NCI-H526 treated with DMSO at 0.1 percent for 48 hours (cell line): Measurements from ENCODE around the gene ITGAL.
A peak's percentile ranks its signal among the peaks of the same experiment; 100 is the strongest.
"Not testable (repeated sequence)": the region's sequence is repeated elsewhere in the genome, so short reads cannot be mapped to it uniquely, and the experiment has no call there.

Experiments
- DNase-seq: peaks from one replicate; lab custom pipeline; 2025; lab: John Stamatoyannopoulos, UW

The ITGAL gene

GRCh38 chr16:30472328-30472942, at the start of gene ITGAL:
ITGAL (plus strand) TSS chr16:30472742; CDS start chr16:30472838, 96 bp downstream.
- DNase-seq: no peak

GRCh38 chr16:30428055-30428454, 44.5 kb upstream of the ITGAL start:
- no peak for DNase-seq

GRCh38 chr16:30429418-30429677, 43.2 kb upstream of the ITGAL start:
- peak; percentile 29 for DNase-seq

- DNase-seq: peak; percentile 99
Observed at GRCh38 chr16:30429678-30430427, 42.7 kb upstream of the ITGAL start, which contains the start of gene DCTPP1. DCTPP1 (minus strand) TSS chr16:30430030; CDS start chr16:30429980, 50 bp downstream.

GRCh38 chr16:30430428-30430970, 42.0 kb upstream of the ITGAL start:
- DNase-seq: no peak

GRCh38 chr16:30434852-30435251, 37.7 kb upstream of the ITGAL start:
- DNase-seq: no peak

DNA sequence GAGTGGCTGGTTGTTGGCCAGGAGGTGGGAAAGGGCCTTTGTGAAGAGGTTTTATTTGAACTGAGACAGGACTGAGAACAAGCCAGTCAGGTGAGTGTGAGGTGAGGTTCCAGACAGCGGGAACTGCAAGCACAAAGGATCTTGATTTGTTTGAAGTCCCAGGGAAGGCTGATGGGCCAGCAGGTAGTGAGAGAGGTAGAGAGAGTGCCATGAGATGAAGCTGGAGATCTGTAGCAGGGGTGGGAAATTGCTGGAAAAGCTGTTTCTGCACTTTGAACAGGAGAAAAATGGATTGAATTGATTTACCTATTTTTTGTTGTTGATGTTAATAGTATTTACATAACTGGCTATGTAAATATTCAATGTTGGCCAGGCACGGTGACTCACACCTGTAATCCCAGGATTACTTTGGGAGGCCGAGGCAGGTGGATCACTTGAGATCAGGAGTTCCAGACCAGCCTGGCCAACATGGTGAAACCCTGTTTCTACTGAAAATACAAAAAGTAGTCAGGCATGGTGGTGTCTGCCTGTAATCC, 35.0 kb upstream of the ITGAL start:
- DNase-seq: no peak

DNA sequence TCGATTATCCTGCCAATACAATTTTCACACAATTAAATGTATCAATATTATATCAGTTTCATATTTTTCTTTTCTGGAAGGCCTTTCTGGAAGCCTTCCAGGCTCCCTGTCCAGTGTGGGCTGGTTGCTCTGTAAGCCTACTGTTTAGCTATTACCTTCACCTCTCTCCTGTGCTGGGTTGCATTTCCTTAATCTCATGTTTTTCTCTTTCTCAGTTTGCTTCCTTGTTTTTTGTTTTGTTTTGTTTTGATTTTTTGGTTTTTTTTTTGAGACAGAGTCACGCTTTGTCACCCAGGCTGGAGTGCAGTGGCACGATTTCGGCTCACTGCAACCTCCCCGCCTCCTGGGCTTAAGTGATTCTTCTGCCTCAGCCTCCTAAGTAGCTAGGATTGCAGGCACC, 33.7 kb upstream of the ITGAL start:
- no peak for DNase-seq

DNA sequence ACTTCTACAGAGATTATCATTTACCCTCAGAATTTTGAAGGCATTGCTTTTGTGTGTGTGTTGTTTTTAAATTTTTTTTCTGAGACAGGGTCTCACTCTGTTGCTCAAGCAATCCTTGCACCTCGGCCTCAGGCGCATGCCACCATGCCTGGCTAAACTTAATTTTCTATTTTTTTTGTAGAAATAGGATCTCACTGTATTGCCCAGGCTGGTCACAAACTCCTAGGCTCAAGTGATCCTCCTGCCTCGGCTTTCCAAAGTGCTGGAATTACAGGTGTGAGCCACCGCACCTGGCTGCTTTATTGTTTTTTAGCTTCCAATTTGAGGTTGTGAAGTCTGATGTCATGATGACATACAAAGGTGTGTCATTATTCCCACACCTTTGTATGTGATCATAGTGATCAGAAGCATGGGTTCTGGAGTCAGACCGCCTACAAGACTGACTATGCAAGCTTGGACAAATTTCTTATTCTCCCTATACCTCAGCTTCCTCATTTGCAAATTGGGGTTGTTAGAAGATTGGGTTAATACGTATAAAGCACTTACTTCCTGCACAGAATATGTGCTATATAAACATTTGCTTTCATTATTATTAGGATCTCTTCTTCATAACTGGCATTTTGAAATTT, 32.7 kb upstream of the ITGAL start:
- DNase-seq: no peak

- DNase-seq: no peak
Observed at GRCh38 chr16:30443631-30444030, 28.9 kb upstream of the ITGAL start.

DNA sequence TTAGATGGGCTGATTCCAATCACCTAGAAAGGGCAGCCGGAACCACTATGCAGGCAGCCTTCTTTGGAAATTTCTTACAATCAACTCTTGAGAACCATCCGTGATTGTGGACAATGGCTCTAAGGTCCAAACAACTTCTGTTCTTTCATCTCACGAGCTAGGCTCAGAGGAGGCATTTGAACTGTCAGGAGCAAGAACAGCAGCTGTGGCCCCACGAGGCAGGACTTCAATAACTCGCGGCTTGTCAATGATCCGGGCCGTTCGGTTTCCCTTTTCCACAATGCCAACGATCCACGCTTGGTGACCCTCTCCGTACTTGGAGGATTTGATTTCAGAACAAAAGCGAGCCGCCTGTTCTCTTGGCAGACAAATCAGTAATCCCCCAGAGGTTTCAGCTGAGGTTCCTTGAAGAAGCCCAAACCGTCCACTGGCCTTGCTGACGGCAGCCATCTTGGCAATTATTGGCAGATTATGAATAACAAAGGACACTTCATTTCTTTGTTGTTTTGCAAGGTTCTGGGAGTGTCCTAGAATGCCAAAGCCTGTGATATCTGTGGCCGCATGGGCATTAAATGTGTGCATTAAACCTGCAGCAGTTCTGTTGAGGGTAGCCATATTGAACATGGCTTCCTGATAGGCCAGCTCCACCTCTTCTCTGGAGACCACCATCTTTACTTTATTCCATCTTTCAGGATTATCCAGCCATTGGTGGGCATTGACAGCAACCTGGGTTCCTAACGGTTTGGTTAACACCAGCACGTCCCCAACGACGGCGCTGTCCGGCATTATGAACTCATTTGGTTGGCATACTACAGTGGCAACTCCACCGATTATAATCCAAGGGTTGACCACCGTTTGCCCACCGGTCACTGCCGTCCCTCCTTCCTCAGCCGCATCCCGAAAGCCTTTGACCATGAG, 28.1 kb upstream of the ITGAL start:
- no peak for DNase-seq

DNA sequence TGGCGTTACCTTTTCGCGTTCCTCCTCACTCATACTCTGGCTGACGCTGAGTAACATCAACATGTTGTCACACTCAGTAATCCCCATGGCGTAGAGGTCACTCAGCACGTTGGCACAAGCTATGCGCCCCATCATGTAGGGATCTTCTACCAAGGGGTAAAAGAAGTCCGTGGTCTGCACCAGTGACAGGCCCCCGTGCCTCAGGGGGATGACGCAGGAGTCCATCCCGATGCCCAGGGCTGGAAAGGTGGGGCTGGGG, 27.5 kb upstream of the ITGAL start:
- no peak for DNase-seq

GRCh38 chr16:30445408-30446202, 26.9 kb upstream of the ITGAL start, which contains the start of gene SEPHS2:
SEPHS2 (minus strand) TSS chr16:30445874; CDS start chr16:30445727, 147 bp downstream.
- DNase-seq: peak; percentile 93

DNA sequence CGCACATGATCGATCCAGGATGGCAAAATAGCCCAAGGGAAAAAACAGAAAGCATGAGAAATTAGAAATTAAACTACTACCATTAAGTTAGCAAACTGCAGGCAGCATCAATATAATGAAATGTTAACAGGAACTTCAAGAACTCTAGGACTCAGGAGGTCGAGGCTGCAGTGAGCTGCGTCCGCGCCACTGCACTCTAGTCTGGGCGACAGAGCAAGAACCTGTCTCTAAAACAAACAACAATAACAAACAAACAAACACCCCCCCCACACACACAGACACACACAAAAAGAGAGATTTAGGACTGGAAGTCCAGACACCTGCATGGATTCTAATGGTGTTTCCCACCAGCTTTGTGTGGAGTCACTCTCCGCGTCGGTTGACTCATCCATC, 26.3 kb upstream of the ITGAL start:
- no peak for DNase-seq

- DNase-seq: no peak
Observed at GRCh38 chr16:30447512-30448226, 24.9 kb upstream of the ITGAL start.

- no peak for DNase-seq
Observed at GRCh38 chr16:30449116-30449435, 23.5 kb upstream of the ITGAL start.

DNA sequence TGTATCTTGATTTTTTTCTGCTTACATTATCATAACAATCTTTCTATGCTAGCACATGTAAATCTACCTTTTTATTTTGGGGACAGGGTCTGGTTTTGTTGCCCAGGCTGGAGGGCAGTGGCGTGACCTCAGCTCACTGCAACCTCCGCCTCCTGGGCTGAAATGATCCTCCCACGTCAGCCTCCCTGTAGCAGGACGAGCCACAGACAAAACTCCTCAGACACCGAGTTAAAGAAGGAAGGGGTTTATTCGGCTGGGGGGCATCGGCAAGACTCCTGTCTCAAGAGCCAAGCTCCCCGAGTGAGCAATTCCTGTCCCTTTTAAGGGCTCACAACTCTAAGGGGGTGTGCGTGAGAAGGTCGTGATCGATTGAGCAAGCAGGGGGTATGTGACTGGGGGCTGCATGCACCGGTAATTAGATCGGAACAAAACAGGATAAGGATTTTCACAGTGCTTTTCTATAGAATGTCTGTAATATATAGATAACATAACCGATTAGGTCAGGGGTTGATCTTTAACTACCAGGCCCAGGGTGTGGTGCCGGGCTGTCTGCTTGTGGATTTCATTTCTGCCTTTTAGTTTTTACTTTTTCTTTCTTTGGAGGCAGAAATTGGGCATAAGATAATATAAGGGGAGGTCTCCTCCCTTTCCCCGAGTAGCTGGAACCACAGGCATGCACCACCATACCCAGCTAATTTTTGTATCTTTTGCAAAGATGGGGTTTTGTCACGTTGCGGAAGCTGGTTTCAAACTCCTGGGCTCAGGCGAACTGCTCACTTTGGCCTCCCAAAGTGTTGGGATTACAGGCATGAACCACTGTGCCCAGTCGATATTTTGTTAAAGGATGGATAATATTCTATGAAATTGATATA, 19.6 kb upstream of the ITGAL start:
- not testable (repeated sequence) for DNase-seq

DNA sequence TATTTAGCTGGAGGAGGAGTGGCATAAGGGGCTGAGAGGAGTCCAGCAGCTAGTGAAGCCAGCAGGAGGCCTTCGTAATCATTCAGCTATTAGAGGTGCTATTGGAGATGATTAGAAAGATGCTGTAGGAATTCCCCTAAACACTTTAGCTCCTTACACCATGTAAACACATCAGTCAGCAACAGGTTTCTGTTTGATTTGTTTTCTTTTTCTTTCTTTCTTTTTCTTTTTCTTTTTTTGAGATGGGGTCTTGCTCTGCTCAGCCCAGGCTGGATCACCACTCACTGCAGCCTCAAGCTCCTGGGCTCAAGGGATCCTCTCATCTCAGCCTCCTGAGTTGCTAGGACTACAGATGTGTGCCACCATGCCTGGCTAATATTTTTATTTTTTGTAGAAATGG, 16.2 kb upstream of the ITGAL start:
- no peak for DNase-seq

GRCh38 chr16:30457256-30457655, 15.3 kb upstream of the ITGAL start:
- no peak for DNase-seq
